NCI-H187 treated with DMSO at 0.1 percent for 48 hours (cell line): ENCODE results near the gene SEMA4A.
A peak's percentile ranks its signal among the peaks of the same experiment; 100 is the strongest.
"Not testable (repeated sequence)": the region's sequence is repeated elsewhere in the genome, so short reads cannot be mapped to it uniquely, and the experiment has no call there.

Experiments
- DNase-seq: peaks from one replicate; lab custom pipeline; 2025; lab: John Stamatoyannopoulos, UW

SEMA4A gene

GRCh38 chr1:156119503-156120209 lies 33.7 kb upstream of the SEMA4A start:
- no peak for DNase-seq

- no peak for DNase-seq
Observed at GRCh38 chr1:156120318-156120717, 33.1 kb upstream of the SEMA4A start.

- not testable (repeated sequence) for DNase-seq
Observed at GRCh38 chr1:156121005-156121404, 32.4 kb upstream of the SEMA4A start.

GRCh38 chr1:156121457-156121856 lies 31.9 kb upstream of the SEMA4A start:
- no peak for DNase-seq

- no peak for DNase-seq
Observed at GRCh38 chr1:156122086-156122485, 31.3 kb upstream of the SEMA4A start.

GRCh38 chr1:156122519-156123355 lies 30.6 kb upstream of the SEMA4A start:
- no peak for DNase-seq

- peak; percentile 100 for DNase-seq
Observed at GRCh38 chr1:156123356-156124196, 29.8 kb upstream of the SEMA4A start.

GRCh38 chr1:156124557-156125483 lies 28.6 kb upstream of the SEMA4A start:
- DNase-seq = peak; percentile 59

GRCh38 chr1:156125544-156125943 lies 27.8 kb upstream of the SEMA4A start:
- DNase-seq = not testable (repeated sequence)

- DNase-seq = no peak
Observed at GRCh38 chr1:156126043-156126629, 27.2 kb upstream of the SEMA4A start.

GRCh38 chr1:156126630-156127534 lies 26.5 kb upstream of the SEMA4A start:
- no peak for DNase-seq

GRCh38 chr1:156128308-156128653 lies 25.1 kb upstream of the SEMA4A start:
- no peak for DNase-seq

- no peak for DNase-seq
Observed at GRCh38 chr1:156128654-156129597, 24.5 kb upstream of the SEMA4A start.

GRCh38 chr1:156129687-156130577 lies 23.5 kb upstream of the SEMA4A start:
- DNase-seq = peak; percentile 48

- no peak for DNase-seq
Observed at GRCh38 chr1:156130578-156130942, 22.8 kb upstream of the SEMA4A start.

GRCh38 chr1:156134716-156135435 lies 18.5 kb upstream of the SEMA4A start:
- DNase-seq = no peak
